Cardiac muscle cell (in vitro differentiated cells and primary cell): Measurements from ENCODE around the gene ST14. TPM values are rescaled to one million over a fixed set of nuclear protein-coding genes. Genes with fewer than 3 reads are reported as not detected.

Source experiments
- DNase-seq, 2 donors: peaks; one replicate each; pipeline versions ENCODE4 v3.0.0 to v3.0.0-alpha.2; 2010 to 2017; ENCODE audit warnings: low read depth in 1 of 2, low spot score in 1 of 2
- H3K27ac ChIP-seq: fragments of 200-600 bp; sonication (generic); 2 replicates; pipeline ENCODE4 v1.5.1; 2016
- H3K27me3 ChIP-seq: fragments of 200-600 bp; sonication (generic); 2 replicates; pipeline ENCODE4 v1.6.0; 2016; ENCODE audit warnings: control low read depth
- H3K36me3 ChIP-seq: fragments of 200-600 bp; sonication (generic); 2 replicates; pipeline ENCODE4 v1.5.1; 2016; ENCODE audit warnings: control low read depth
- H3K4me1 ChIP-seq: fragments of 200-600 bp; sonication (generic); 2 replicates; pipeline ENCODE4 v1.8.1; 2017; ENCODE audit warnings: low read depth, mild to moderate bottlenecking, mixed run types
- H3K4me3 ChIP-seq: fragments of 200-600 bp; sonication (generic); 2 replicates; pipeline ENCODE4 v1.5.1; 2016; ENCODE audit warnings: mild to moderate bottlenecking
- H3K9me3 ChIP-seq: fragments of 200-600 bp; sonication (generic); 2 replicates; pipeline ENCODE4 v1.5.1; 2017; ENCODE audit warnings: low read depth, mild to moderate bottlenecking, control low read depth
- CTCF ChIP-seq: IDR thresholded peaks from 2 replicates; pipeline ENCODE4 v1.5.1; 2012; ENCODE audit warnings: low read depth, mild to moderate bottlenecking, low read length
- polyA plus RNA-seq: library from polyadenylated mRNA; unstranded; fragments of >200 nt; fragmentation: Nextera tagmentation; extraction: Ambion mirVana; gene quantifications from 2 replicates; pipeline ENCODE4 v1.2.1, GENCODE V29; 2016
- total RNA-seq: library from RNA; depleted of rRNA; stranded (reverse); fragments of >200 nt; gene quantifications from 2 replicates; pipeline ENCODE4 v1.2.3, GENCODE V29; 2016

Gene ST14
- 0.12 and 0.21 TPM in 2 replicates for total RNA-seq
- polyA plus RNA-seq = 0.61 TPM in 1 of 2 replicates, not detected in the other

- peak in 1 of 2 donors; percentile 36 for DNase-seq
Measured at GRCh38 chr11:130159657-130160497, at the start of gene ST14. Gene ST14, plus strand, starts transcription at chr11:130159782. Its CDS starts 198 bp downstream, at chr11:130159980.

GRCh38 chr11:130110339-130111108, 49.1 kb upstream of the ST14 start:
- peaks cover 16% of the 10 kb centered on the region for H3K36me3 ChIP-seq
- H3K27me3 ChIP-seq = no peaks in the 10 kb centered on the region
- H3K4me1 ChIP-seq = no peaks in the 10 kb centered on the region
- no peak for TF ChIP-seq CTCF
- H3K4me3 ChIP-seq = no peak overlapping the region
- no peak for DNase-seq
- no peak overlapping the region for H3K27ac ChIP-seq
- H3K9me3 ChIP-seq = no peaks in the 10 kb centered on the region

More at GRCh38 chr11:130159657-130160497, at the start of gene ST14:
- H3K4me1 ChIP-seq = no peaks in the 10 kb centered on the region
- H3K27ac ChIP-seq = no peak within 1 kb of the TSS
- H3K27me3 ChIP-seq = peaks cover 90% of the 10 kb centered on the region
- H3K36me3 ChIP-seq = no peaks in the 10 kb centered on the region
- H3K4me3 ChIP-seq = peak within 1 kb of the TSS; percentile 21
- TF ChIP-seq CTCF = no peak
- H3K9me3 ChIP-seq = no peaks in the 10 kb centered on the region

- Histone ChIP-seq H3K27ac (no peak overlapping the region), H3K9me3 (no peaks in the 10 kb centered on the region), H3K4me3 (no peak overlapping the region), H3K27me3 (no peaks in the 10 kb centered on the region), H3K36me3 (peaks cover 16% of the 10 kb centered on the region), H3K4me1 (no peaks in the 10 kb centered on the region)
- no peak for TF ChIP-seq CTCF
- DNase-seq = no peak
Measured at GRCh38 chr11:130112071-130112830, 47.3 kb upstream of the ST14 start.

GRCh38 chr11:130114281-130114680, 45.3 kb upstream of the ST14 start:
- H3K27ac ChIP-seq = no peak overlapping the region

More at GRCh38 chr11:130114281-130114680, 45.3 kb upstream of the ST14 start:
- H3K36me3 ChIP-seq = peaks cover 16% of the 10 kb centered on the region
- no peak for TF ChIP-seq CTCF
- no peak overlapping the region for H3K4me3 ChIP-seq
- no peaks in the 10 kb centered on the region for H3K27me3 ChIP-seq
- no peak for DNase-seq
- H3K4me1 ChIP-seq = peaks cover 4% of the 10 kb centered on the region
- H3K9me3 ChIP-seq = no peaks in the 10 kb centered on the region
